Measurements from ENCODE around the gene PHTF2. TPM values are rescaled to one million over a fixed set of nuclear protein-coding genes. Genes with fewer than 3 reads are reported as not detected.

Gene PHTF2
- total and polyA plus RNA-seq, 2 experiments from 2014 or later = 22.0 to 29.9 TPM

DNA sequence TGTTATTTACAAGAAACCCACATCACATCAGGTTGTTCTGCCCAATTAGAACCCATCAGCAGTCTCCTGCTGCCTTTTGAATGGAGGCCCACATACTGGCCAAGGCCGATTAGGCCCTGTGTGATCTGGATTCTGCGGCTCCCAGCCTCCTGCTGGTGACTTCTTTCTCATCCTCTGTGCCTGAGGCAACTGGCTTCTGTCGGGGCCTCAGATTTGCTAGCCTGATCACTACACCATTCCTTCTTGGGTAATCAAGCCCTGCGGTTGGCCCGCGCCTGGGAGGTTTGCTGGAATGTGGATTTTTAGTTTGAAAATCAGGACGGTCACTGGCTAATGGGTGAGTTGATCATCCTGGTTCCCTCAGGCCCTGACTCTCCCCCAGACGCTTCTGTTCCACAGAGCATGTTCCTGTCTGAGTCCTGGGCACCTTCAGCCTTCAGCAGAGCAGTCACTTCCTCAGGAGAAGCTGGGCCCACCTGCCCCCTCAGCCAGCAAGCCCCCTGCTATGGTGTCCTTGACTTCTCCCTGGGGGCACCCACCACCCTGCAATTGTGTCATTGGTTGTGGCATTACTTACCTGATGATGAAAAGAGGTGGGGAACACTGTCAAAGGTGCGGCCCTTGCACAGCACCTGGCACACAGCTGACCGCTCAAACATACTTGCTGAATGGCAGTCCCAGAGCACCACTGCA, 207.6 kb downstream of the PHTF2 start:
- H3K27ac ChIP-seq = no peak overlapping the region
- H2AFZ ChIP-seq = no peak overlapping the region
- H3K4me2 ChIP-seq (ENCODE audit: unreplicated experiment) = no peak overlapping the region
- H3K36me3 ChIP-seq (ENCODE audit: low read depth) = no peaks in the 10 kb centered on the region
- H3K4me3 ChIP-seq = no peak overlapping the region
- WGBS, 2 experiments (ENCODE audit: low coverage in 1 of 2, low lambda C conversion rate in 2 of 2, missing lambda C conversion rate in 2 of 2) = 83 to 88% methylated on average over 10 of the region's 10 CpGs
- H3K27me3 ChIP-seq (replicated peaks; ENCODE audit: insufficient read depth) = no peaks in the 10 kb centered on the region; the same call in 1 of the 2 replicates
- no peaks in the 10 kb centered on the region for H4K20me1 ChIP-seq (ENCODE audit: insufficient read depth)
- no peak overlapping the region for H3K9ac ChIP-seq
- no peaks in the 10 kb centered on the region for H3K9me3 ChIP-seq (ENCODE audit: low read depth)
- H3K4me1 ChIP-seq (ENCODE audit: insufficient read depth) = no peaks in the 10 kb centered on the region
- in situ Hi-C loops (cut with MboI) = no loop called here
- no peak for TF ChIP-seq EZH2phosphoT487 (IDR thresholded peaks at IDR 0.05; ENCODE audit: insufficient read depth, low read depth)
- no peak for TF ChIP-seq EZH2 (IDR thresholded peaks at IDR 0.05; ENCODE audit: insufficient read depth, poor library complexity, severe bottlenecking)
- H3F3A ChIP-seq (ENCODE audit: insufficient read depth) = no peaks in the 10 kb centered on the region
- no peaks in the 10 kb centered on the region for H3K79me2 ChIP-seq (ENCODE audit: insufficient read depth)
- DNase-seq = no peak
- H3K9me2 ChIP-seq (ENCODE audit: insufficient read depth) = no peaks in the 10 kb centered on the region

Small RNA genes within 50 kb of the gene (small RNA-seq; reads per million reads assigned to genes)
- not detected for gene RF00019 (ENCODE audit: low read depth, low replicate concordance)

Other genes with a start within 250 kb of the PHTF2 start
- 4.9 and 13.3 TPM in 2 replicates for gene RSBN1L, start 102.3 kb upstream of the PHTF2 start, total RNA-seq (2014; rRNA removed; shearing (Covaris generic))
- gene RSBN1L, start 102.3 kb upstream of the PHTF2 start, polyA plus RNA-seq (2016; fragmentation: Nextera tagmentation; extraction: Ambion mirVana) = 2.0 and 2.5 TPM in 2 replicates
- 9.9 and 17.7 TPM in 2 replicates for gene TMEM60, start 339 bp upstream of the PHTF2 start, total RNA-seq (2014; rRNA removed; shearing (Covaris generic))
- 28.2 and 28.9 TPM in 2 replicates for gene TMEM60, start 339 bp upstream of the PHTF2 start, polyA plus RNA-seq (2016; fragmentation: Nextera tagmentation; extraction: Ambion mirVana)